Measurements from ENCODE around the gene ELAVL2. TPM values are rescaled to one million over a fixed set of nuclear protein-coding genes. Genes with fewer than 3 reads are reported as not detected.

Gene ELAVL2
- polyA plus RNA-seq, 1 donor from 2014 or later: 106 TPM

DNA sequence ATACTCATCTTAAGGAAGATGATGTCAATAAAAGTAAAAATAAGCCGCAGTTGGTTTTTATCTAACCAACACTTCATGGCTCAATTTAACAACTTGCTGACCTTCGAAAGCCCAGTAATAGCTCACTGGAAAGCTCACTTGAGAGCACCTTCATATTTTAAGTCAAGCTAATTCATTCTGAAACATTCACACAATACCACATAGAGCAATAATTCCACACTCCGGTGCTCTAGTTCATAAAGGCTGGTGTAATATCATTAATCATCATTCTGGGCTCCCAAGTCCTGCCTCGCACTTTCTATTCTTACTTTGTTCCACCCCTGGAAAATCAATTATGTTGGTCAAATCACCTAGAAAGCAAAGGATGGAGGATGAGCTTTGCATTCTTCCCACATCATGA is 74.4 kb downstream of the ELAVL2 start:
- H3K79me2 ChIP-seq (replicated peaks; ENCODE audit: insufficient read depth, low read length): no peaks in the 10 kb centered on the region
- H3K4me2 ChIP-seq (ENCODE audit: low read length): no peak overlapping the region
- H3F3A ChIP-seq (ENCODE audit: insufficient read depth, low read length, poor library complexity, severe bottlenecking): no peaks in the 10 kb centered on the region
- H2AFZ ChIP-seq (ENCODE audit: low read depth, low read length): no peak overlapping the region
- H4K20me1 ChIP-seq (ENCODE audit: insufficient read depth): no peaks in the 10 kb centered on the region
- H3K36me3 ChIP-seq (ENCODE audit: insufficient read depth, low read length): no peaks in the 10 kb centered on the region
- TF ChIP-seq EP300 (conservative IDR thresholded peaks at IDR 0.05; ENCODE audit: poor library complexity, severe bottlenecking): no peak
- TF ChIP-seq, protein P1, sequence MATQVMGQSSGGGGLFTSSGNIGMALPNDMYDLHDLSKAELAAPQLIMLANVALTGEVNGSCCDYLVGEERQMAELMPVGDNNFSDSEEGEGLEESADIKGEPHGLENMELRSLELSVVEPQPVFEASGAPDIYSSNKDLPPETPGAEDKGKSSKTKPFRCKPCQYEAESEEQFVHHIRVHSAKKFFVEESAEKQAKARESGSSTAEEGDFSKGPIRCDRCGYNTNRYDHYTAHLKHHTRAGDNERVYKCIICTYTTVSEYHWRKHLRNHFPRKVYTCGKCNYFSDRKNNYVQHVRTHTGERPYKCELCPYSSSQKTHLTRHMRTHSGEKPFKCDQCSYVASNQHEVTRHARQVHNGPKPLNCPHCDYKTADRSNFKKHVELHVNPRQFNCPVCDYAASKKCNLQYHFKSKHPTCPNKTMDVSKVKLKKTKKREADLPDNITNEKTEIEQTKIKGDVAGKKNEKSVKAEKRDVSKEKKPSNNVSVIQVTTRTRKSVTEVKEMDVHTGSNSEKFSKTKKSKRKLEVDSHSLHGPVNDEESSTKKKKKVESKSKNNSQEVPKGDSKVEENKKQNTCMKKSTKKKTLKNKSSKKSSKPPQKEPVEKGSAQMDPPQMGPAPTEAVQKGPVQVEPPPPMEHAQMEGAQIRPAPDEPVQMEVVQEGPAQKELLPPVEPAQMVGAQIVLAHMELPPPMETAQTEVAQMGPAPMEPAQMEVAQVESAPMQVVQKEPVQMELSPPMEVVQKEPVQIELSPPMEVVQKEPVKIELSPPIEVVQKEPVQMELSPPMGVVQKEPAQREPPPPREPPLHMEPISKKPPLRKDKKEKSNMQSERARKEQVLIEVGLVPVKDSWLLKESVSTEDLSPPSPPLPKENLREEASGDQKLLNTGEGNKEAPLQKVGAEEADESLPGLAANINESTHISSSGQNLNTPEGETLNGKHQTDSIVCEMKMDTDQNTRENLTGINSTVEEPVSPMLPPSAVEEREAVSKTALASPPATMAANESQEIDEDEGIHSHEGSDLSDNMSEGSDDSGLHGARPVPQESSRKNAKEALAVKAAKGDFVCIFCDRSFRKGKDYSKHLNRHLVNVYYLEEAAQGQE (IDR thresholded peaks at IDR 0.05; ENCODE audit: borderline replicate concordance): no peak
- no peak for TF ChIP-seq MXI1 (conservative IDR thresholded peaks at IDR 0.05; ENCODE audit: poor library complexity, severe bottlenecking)
- TF ChIP-seq, protein P2, sequence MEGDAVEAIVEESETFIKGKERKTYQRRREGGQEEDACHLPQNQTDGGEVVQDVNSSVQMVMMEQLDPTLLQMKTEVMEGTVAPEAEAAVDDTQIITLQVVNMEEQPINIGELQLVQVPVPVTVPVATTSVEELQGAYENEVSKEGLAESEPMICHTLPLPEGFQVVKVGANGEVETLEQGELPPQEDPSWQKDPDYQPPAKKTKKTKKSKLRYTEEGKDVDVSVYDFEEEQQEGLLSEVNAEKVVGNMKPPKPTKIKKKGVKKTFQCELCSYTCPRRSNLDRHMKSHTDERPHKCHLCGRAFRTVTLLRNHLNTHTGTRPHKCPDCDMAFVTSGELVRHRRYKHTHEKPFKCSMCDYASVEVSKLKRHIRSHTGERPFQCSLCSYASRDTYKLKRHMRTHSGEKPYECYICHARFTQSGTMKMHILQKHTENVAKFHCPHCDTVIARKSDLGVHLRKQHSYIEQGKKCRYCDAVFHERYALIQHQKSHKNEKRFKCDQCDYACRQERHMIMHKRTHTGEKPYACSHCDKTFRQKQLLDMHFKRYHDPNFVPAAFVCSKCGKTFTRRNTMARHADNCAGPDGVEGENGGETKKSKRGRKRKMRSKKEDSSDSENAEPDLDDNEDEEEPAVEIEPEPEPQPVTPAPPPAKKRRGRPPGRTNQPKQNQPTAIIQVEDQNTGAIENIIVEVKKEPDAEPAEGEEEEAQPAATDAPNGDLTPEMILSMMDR (IDR thresholded peaks at IDR 0.05; ENCODE audit: poor library complexity, severe bottlenecking): no peak
- no peak for TF ChIP-seq POLR2AphosphoS5 (IDR thresholded peaks at IDR 0.05)
- no peak for TF ChIP-seq RAD21 (conservative IDR thresholded peaks at IDR 0.05)
- TF ChIP-seq EZH2 (IDR thresholded peaks at IDR 0.05; ENCODE audit: borderline replicate concordance, insufficient read depth, low read length, poor library complexity, severe bottlenecking): no peak
- no peak for TF ChIP-seq TAF1 (IDR thresholded peaks at IDR 0.05; ENCODE audit: low read depth)
- TF ChIP-seq SMC3 (conservative IDR thresholded peaks at IDR 0.05; ENCODE audit: poor library complexity): no peak
- H3K9me2 ChIP-seq (ENCODE audit: insufficient read depth, low read length): no peaks in the 10 kb centered on the region
- H3K27ac ChIP-seq (ENCODE audit: low read length): no peak overlapping the region
- H3K27me3 ChIP-seq (ENCODE audit: insufficient read depth, low read depth, low read length): no peaks in the 10 kb centered on the region
- H3K9ac ChIP-seq (ENCODE audit: low read length): no peak overlapping the region
- H3K4me3 ChIP-seq (ENCODE audit: low read length): no peak overlapping the region
- no peaks in the 10 kb centered on the region for H3K9me3 ChIP-seq (ENCODE audit: low read length)

GRCh38 chr9:23750808-23751207 is 75.2 kb downstream of the ELAVL2 start:
- Histone ChIP-seq H3K36me3 (ENCODE audit: insufficient read depth, low read length) (no peaks in the 10 kb centered on the region), H3K9ac (ENCODE audit: low read length) (no peak overlapping the region), H3K9me2 (ENCODE audit: insufficient read depth, low read length) (no peaks in the 10 kb centered on the region), H3K79me2 (replicated peaks; ENCODE audit: insufficient read depth, low read length) (no peaks in the 10 kb centered on the region), H3K4me3 (ENCODE audit: low read length) (no peak overlapping the region), H3K9me3 (ENCODE audit: low read length) (no peaks in the 10 kb centered on the region), H3K27ac (ENCODE audit: low read length) (no peak overlapping the region), H3F3A (ENCODE audit: insufficient read depth, low read length, poor library complexity, severe bottlenecking) (no peaks in the 10 kb centered on the region), H3K4me2 (ENCODE audit: low read length) (no peak overlapping the region), H4K20me1 (ENCODE audit: insufficient read depth) (no peaks in the 10 kb centered on the region), H2AFZ (ENCODE audit: low read depth, low read length) (no peak overlapping the region), H3K27me3 (ENCODE audit: insufficient read depth, low read depth, low read length) (no peaks in the 10 kb centered on the region)
- TF ChIP-seq, protein P1 (IDR thresholded peaks at IDR 0.05; ENCODE audit: borderline replicate concordance): no peak
- TF ChIP-seq POLR2AphosphoS5 (IDR thresholded peaks at IDR 0.05) (no peak), MXI1 (conservative IDR thresholded peaks at IDR 0.05; ENCODE audit: poor library complexity, severe bottlenecking) (no peak), SMC3 (conservative IDR thresholded peaks at IDR 0.05; ENCODE audit: poor library complexity) (no peak), TAF1 (IDR thresholded peaks at IDR 0.05; ENCODE audit: low read depth) (no peak), RAD21 (conservative IDR thresholded peaks at IDR 0.05) (no peak), EZH2 (IDR thresholded peaks at IDR 0.05; ENCODE audit: borderline replicate concordance, insufficient read depth, low read length, poor library complexity, severe bottlenecking) (no peak), EP300 (conservative IDR thresholded peaks at IDR 0.05; ENCODE audit: poor library complexity, severe bottlenecking) (no peak)
- TF ChIP-seq, protein P2 (IDR thresholded peaks at IDR 0.05; ENCODE audit: poor library complexity, severe bottlenecking): no peak
